C4-2B (cell line): Measurements from ENCODE around the gene APLP1.

Experiments
- H3K27ac ChIP-seq: fragments of 450-650 bp; 2 replicates; pipeline ENCODE4 v1.5.1; 2017
- CTCF ChIP-seq: fragments of 450-650 bp; conservative IDR thresholded peaks from 2 replicates; pipeline ENCODE4 v1.5.1; 2017; ENCODE audit warnings: mild to moderate bottlenecking
- ZFX ChIP-seq: fragments of 450-650 bp; IDR thresholded peaks from 2 replicates; pipeline ENCODE4 v1.6.1; 2017

Gene APLP1

DNA sequence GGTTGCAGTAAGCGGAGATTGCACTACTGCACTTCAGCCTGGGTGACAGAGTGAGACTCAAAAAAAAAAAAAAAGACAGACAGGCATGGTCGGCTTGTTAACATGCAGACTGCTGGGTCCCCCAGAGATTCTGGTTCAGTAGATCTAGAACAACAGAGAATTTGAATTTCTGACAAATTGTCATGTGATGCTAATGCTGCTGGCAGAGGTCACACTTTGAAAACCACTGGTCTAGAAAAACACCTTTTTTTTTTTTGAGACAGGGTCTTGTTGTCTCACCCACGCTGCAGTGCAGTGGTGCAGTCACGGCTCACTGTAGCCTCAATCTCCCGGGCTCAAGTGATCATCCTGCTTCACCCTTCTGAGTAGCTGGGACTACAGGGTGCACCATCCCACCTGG lies 60.1 kb downstream of the APLP1 start:
- no peak overlapping the region for H3K27ac ChIP-seq
- TF ChIP-seq CTCF: no peak
- TF ChIP-seq ZFX: no peak
